Ishikawa (cell line): ENCODE data around the gene SLC16A12.

Source experiments
- CREB1 ChIP-seq: IDR thresholded peaks from 2 replicates; pipeline ENCODE4 v1.6.1; 2012; ENCODE audit warnings: low read depth
- EP300 ChIP-seq: IDR thresholded peaks from 2 replicates; pipeline ENCODE4 v1.6.1; 2012; ENCODE audit warnings: borderline replicate concordance
- FOXM1 ChIP-seq: IDR thresholded peaks from 2 replicates; pipeline ENCODE4 v1.6.1; 2012; ENCODE audit warnings: low read depth, borderline replicate concordance
- REST ChIP-seq: IDR thresholded peaks from 2 replicates; pipeline ENCODE4 v1.6.1; 2012; ENCODE audit warnings: low read depth, mild to moderate bottlenecking

DNA sequence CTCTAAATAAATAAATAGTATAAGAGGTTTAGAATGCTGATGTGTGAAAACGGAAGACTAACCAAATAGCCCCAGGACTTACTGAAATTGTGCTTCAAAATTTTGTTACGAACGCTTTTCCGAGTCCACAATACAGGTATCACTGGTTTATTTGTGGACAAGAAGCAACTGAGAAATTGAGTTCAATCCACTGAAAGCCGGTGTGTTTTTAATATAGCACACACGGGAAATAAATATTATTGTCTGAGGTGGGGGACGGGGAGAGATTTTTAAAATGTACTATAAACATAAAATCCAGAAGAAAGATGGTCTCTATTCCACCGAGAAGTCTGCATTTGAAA lies 598 bp downstream of the SLC16A12 start:
- TF ChIP-seq EP300 (no peak), CREB1 (no peak), FOXM1 (no peak), REST (no peak)
